Measurements from ENCODE around the gene MGP.
A peak's percentile ranks its signal among the peaks of the same experiment; 100 is the strongest.

Gene MGP

GRCh38 chr12:14858513-14858912 lies 27.1 kb downstream of the MGP start:
- no peak for TF ChIP-seq CTCF (IDR thresholded peaks at IDR 0.05; ENCODE audit: low read depth, low read length)
- in situ Hi-C loops (cut with HindIII; ENCODE audit: low sequenced_read_pairs) = no loop called here
- DNase-seq (ENCODE audit: low read depth, low spot score) = no peak
- H3K4me3 ChIP-seq (ENCODE audit: low read depth, low read length) = no peak overlapping the region

GRCh38 chr12:14854586-14855183 lies 31.0 kb downstream of the MGP start:
- no peak for DNase-seq (ENCODE audit: low read depth, low spot score)
- no peak for TF ChIP-seq CTCF (IDR thresholded peaks at IDR 0.05; ENCODE audit: low read depth, low read length)
- in situ Hi-C loops (cut with HindIII; ENCODE audit: low sequenced_read_pairs) = no loop called here
- H3K4me3 ChIP-seq (ENCODE audit: low read depth, low read length) = no peak overlapping the region

- no peak for DNase-seq (ENCODE audit: low read depth, low spot score)
- in situ Hi-C loops (cut with HindIII; ENCODE audit: low sequenced_read_pairs) = no loop called here
- H3K4me3 ChIP-seq (ENCODE audit: low read depth, low read length) = no peak overlapping the region
- no peak for TF ChIP-seq CTCF (IDR thresholded peaks at IDR 0.05; ENCODE audit: low read depth, low read length)
Measured at GRCh38 chr12:14853961-14854360, 31.7 kb downstream of the MGP start.

- TF ChIP-seq CTCF (IDR thresholded peaks at IDR 0.05; ENCODE audit: low read depth, low read length) = no peak
- in situ Hi-C loops (cut with HindIII; ENCODE audit: low sequenced_read_pairs) = no loop called here
- DNase-seq (ENCODE audit: low read depth, low spot score) = no peak
- no peak overlapping the region for H3K4me3 ChIP-seq (ENCODE audit: low read depth, low read length)
Measured at GRCh38 chr12:14852880-14853279, 32.8 kb downstream of the MGP start.

GRCh38 chr12:14850929-14851663 lies 34.6 kb downstream of the MGP start:
- no peak for TF ChIP-seq CTCF (IDR thresholded peaks at IDR 0.05; ENCODE audit: low read depth, low read length)
- no peak overlapping the region for H3K4me3 ChIP-seq (ENCODE audit: low read depth, low read length)
- in situ Hi-C loops (cut with HindIII; ENCODE audit: low sequenced_read_pairs) = no loop called here
- DNase-seq (ENCODE audit: low read depth, low spot score) = no peak

- in situ Hi-C loops (cut with HindIII; ENCODE audit: low sequenced_read_pairs) = no loop called here
- no peak overlapping the region for H3K4me3 ChIP-seq (ENCODE audit: low read depth, low read length)
- TF ChIP-seq CTCF (IDR thresholded peaks at IDR 0.05; ENCODE audit: low read depth, low read length) = no peak
- DNase-seq (ENCODE audit: low read depth, low spot score) = peak; percentile 70
Measured at GRCh38 chr12:14849661-14850060, 36.0 kb downstream of the MGP start.

Data from astrocyte of the spinal cord (primary cell).